Astrocyte (in vitro differentiated cells and primary cell): ENCODE results near the gene DTWD2. TPM values are rescaled to one million over a fixed set of nuclear protein-coding genes. Genes with fewer than 3 reads are reported as not detected.

Experiments used
- DNase-seq: peaks from one replicate; pipeline ENCODE4 v3.0.0-alpha.2; 2010; ENCODE audit warnings: low read depth
- FAIRE-seq: peaks from 2 replicates; lab custom pipeline; 2011; peaks lifted over from hg19 to GRCh38; lab: Jason Lieb, UNC
- H2AFZ ChIP-seq: 2 replicates; pipeline ENCODE4 v1.6.0; 2012; ENCODE audit warnings: low read depth, low read length, inconsistent platforms
- H3K27ac ChIP-seq: 2 replicates; pipeline ENCODE4 v1.5.1; 2011; ENCODE audit warnings: low read depth, low read length, inconsistent platforms
- H3K27me3 ChIP-seq: 2 replicates; pipeline ENCODE4 v1.6.0; 2011; ENCODE audit warnings: low read length, inconsistent platforms; ENCODE audit not compliant: insufficient read depth
- H3K36me3 ChIP-seq: 2 replicates; pipeline ENCODE4 v1.5.1; 2011; ENCODE audit warnings: low read length, inconsistent platforms; ENCODE audit not compliant: insufficient read depth
- H3K4me1 ChIP-seq: 2 replicates; pipeline ENCODE4 v1.5.1; 2011; ENCODE audit warnings: low read length, inconsistent platforms; ENCODE audit not compliant: insufficient read depth
- H3K4me2 ChIP-seq: 2 replicates; pipeline ENCODE4 v1.6.0; 2012; ENCODE audit warnings: low read length, inconsistent platforms
- H3K4me3 ChIP-seq: 2 replicates; pipeline ENCODE4 v1.5.1; 2011; ENCODE audit warnings: low read depth, mild to moderate bottlenecking, low read length, inconsistent platforms; ENCODE audit not compliant: insufficient read depth
- H3K79me2 ChIP-seq: 2 replicates; pipeline ENCODE4 v1.6.0; 2012; ENCODE audit warnings: mild to moderate bottlenecking, low read length, inconsistent platforms; ENCODE audit not compliant: insufficient read depth
- H3K9ac ChIP-seq: 2 replicates; pipeline ENCODE4 v1.6.0; 2012; ENCODE audit warnings: mild to moderate bottlenecking, low read length, inconsistent platforms
- H3K9me3 ChIP-seq: 2 replicates; pipeline ENCODE4 v1.5.1; 2012; ENCODE audit warnings: low read depth, mild to moderate bottlenecking, low read length, inconsistent platforms; ENCODE audit not compliant: insufficient read depth
- H4K20me1 ChIP-seq: 2 replicates; pipeline ENCODE4 v1.6.0; 2012; ENCODE audit warnings: low read length, inconsistent platforms; ENCODE audit not compliant: insufficient read depth
- H3K27ac Mint-ChIP-seq: one replicate; pipeline ENCODE4 v1.8.0; 2021; ENCODE audit warnings: mild to moderate bottlenecking, mixed read lengths; ENCODE audit not compliant: unreplicated experiment
- H3K27me3 Mint-ChIP-seq: one replicate; pipeline ENCODE4 v1.8.0; 2021; ENCODE audit warnings: low read depth, mixed read lengths; ENCODE audit not compliant: unreplicated experiment
- H3K36me3 Mint-ChIP-seq: one replicate; pipeline ENCODE4 v1.8.0; 2021; ENCODE audit warnings: low read depth, mixed read lengths; ENCODE audit not compliant: unreplicated experiment
- H3K4me1 Mint-ChIP-seq: one replicate; pipeline ENCODE4 v1.8.0; 2021; ENCODE audit warnings: low read depth, mixed read lengths; ENCODE audit not compliant: unreplicated experiment
- H3K4me3 Mint-ChIP-seq: one replicate; pipeline ENCODE4 v1.8.0; 2021; ENCODE audit warnings: mild to moderate bottlenecking, moderate library complexity, mixed read lengths; ENCODE audit not compliant: unreplicated experiment
- H3K9me3 Mint-ChIP-seq: one replicate; pipeline ENCODE4 v1.8.0; 2021; ENCODE audit warnings: mild to moderate bottlenecking, mixed read lengths; ENCODE audit not compliant: unreplicated experiment
- CTCF ChIP-seq: IDR thresholded peaks from 2 replicates; pipeline ENCODE4 v1.5.1; 2011; ENCODE audit warnings: low read depth, mild to moderate bottlenecking, inconsistent platforms, low read length, moderate library complexity; ENCODE audit not compliant: insufficient read depth
- EZH2 ChIP-seq: IDR thresholded peaks from 2 replicates; pipeline ENCODE4 v1.6.1; 2012; ENCODE audit warnings: mild to moderate bottlenecking, low read length, inconsistent platforms; ENCODE audit not compliant: insufficient read depth
- total RNA-seq: library from RNA; stranded (reverse); gene quantifications from 2 replicates; pipeline ENCODE4 v1.2.1, GENCODE V29; 2021

Gene DTWD2
- total RNA-seq, 1 donor from 2014 or later, result 4.9 TPM

- H3K4me2 ChIP-seq, result no peak overlapping the region
- H3K9ac ChIP-seq, result no peak overlapping the region
- no peaks in the 10 kb centered on the region for H3K9me3 ChIP-seq
- Mint-ChIP-seq H3K27ac (no peak overlapping the region), H3K27me3 (no peaks in the 10 kb centered on the region), H3K4me3 (no peak overlapping the region), H3K9me3 (no peaks in the 10 kb centered on the region), H3K4me1 (no peaks in the 10 kb centered on the region), H3K36me3 (no peaks in the 10 kb centered on the region)
- H3K27me3 ChIP-seq, result no peaks in the 10 kb centered on the region
- no peak overlapping the region for H3K4me3 ChIP-seq
- H3K79me2 ChIP-seq, result no peaks in the 10 kb centered on the region
- no peak for FAIRE-seq
- no peaks in the 10 kb centered on the region for H3K36me3 ChIP-seq
- no peak for DNase-seq
- TF ChIP-seq EZH2 (no peak), CTCF (no peak)
- no peaks in the 10 kb centered on the region for H4K20me1 ChIP-seq
- no peak overlapping the region for H3K27ac ChIP-seq
- H2AFZ ChIP-seq, result no peak overlapping the region
- H3K4me1 ChIP-seq, result no peaks in the 10 kb centered on the region
Observed at GRCh38 chr5:118905196-118905595, 83.2 kb downstream of the DTWD2 start.

GRCh38 chr5:118902656-118903438 is 85.5 kb downstream of the DTWD2 start:
- no peaks in the 10 kb centered on the region for H3K4me1 Mint-ChIP-seq
- no peak for TF ChIP-seq EZH2
- no peak for TF ChIP-seq CTCF
- no peak overlapping the region for H3K4me3 Mint-ChIP-seq
- DNase-seq, result no peak
- no peaks in the 10 kb centered on the region for H3K36me3 Mint-ChIP-seq
- H3K27me3 Mint-ChIP-seq, result no peaks in the 10 kb centered on the region
- Histone ChIP-seq H3K27ac (no peak overlapping the region), H2AFZ (no peak overlapping the region), H4K20me1 (no peaks in the 10 kb centered on the region), H3K27me3 (no peaks in the 10 kb centered on the region), H3K4me2 (no peak overlapping the region), H3K9ac (no peak overlapping the region), H3K79me2 (no peaks in the 10 kb centered on the region), H3K4me1 (no peaks in the 10 kb centered on the region), H3K9me3 (no peaks in the 10 kb centered on the region), H3K4me3 (no peak overlapping the region), H3K36me3 (no peaks in the 10 kb centered on the region)
- no peak for FAIRE-seq
- H3K27ac Mint-ChIP-seq, result no peak overlapping the region
- H3K9me3 Mint-ChIP-seq, result no peaks in the 10 kb centered on the region

GRCh38 chr5:118894709-118895108 is 93.6 kb downstream of the DTWD2 start:
- H3K9me3 ChIP-seq, result no peaks in the 10 kb centered on the region
- H3K36me3 ChIP-seq, result no peaks in the 10 kb centered on the region
- H3K9me3 Mint-ChIP-seq, result no peaks in the 10 kb centered on the region
- H3K4me1 ChIP-seq, result no peaks in the 10 kb centered on the region
- no peak overlapping the region for H3K27ac ChIP-seq
- no peak overlapping the region for H3K4me3 Mint-ChIP-seq
- DNase-seq (no peak), FAIRE-seq (no peak)
- no peak overlapping the region for H2AFZ ChIP-seq
- TF ChIP-seq EZH2, result no peak
- TF ChIP-seq CTCF, result no peak
- H3K79me2 ChIP-seq, result no peaks in the 10 kb centered on the region
- no peak overlapping the region for H3K4me2 ChIP-seq
- H4K20me1 ChIP-seq, result no peaks in the 10 kb centered on the region
- H3K9ac ChIP-seq, result no peak overlapping the region
- no peaks in the 10 kb centered on the region for H3K27me3 Mint-ChIP-seq
- no peaks in the 10 kb centered on the region for H3K36me3 Mint-ChIP-seq
- H3K27me3 ChIP-seq, result no peaks in the 10 kb centered on the region
- no peak overlapping the region for H3K27ac Mint-ChIP-seq
- H3K4me1 Mint-ChIP-seq, result peaks cover 4% of the 10 kb centered on the region
- H3K4me3 ChIP-seq, result no peak overlapping the region
